Frontal cortex (tissue), 4 donors: ENCODE results near the gene NLRC5. TPM values are rescaled to one million over a fixed set of nuclear protein-coding genes. Genes with fewer than 3 reads are reported as not detected.
A peak's percentile ranks its signal among the peaks of the same experiment; 100 is the strongest.

ENCODE experiments used
- DNase-seq, 2 donors: peaks; one replicate each; pipeline ENCODE4 v3.0.0; 2012; ENCODE audit warnings: low spot score in 2 of 2
- FAIRE-seq: peaks from 2 replicates; lab custom pipeline; 2012; peaks lifted over from hg19 to GRCh38; lab: Jason Lieb, UNC
- total RNA-seq: library from RNA; depleted of rRNA; stranded (reverse); fragments of >200 nt; gene quantifications from one replicate; pipeline ENCODE4 v1.2.3, GENCODE V29; 2014
- donor health status: control.
- donor health status: control.
- donor health status: control.

Gene NLRC5
- total RNA-seq, 1 donor from 2014 or later, result 0.41 TPM

- FAIRE-seq (no peak), DNase-seq (no peak)
Observed at GRCh38 chr16:57111420-57111819, 122.1 kb downstream of the NLRC5 start.

- peak in 1 of 2 donors; percentile 43 for DNase-seq
- no peak for FAIRE-seq
Observed at GRCh38 chr16:57112403-57113041, 123.2 kb downstream of the NLRC5 start.

- FAIRE-seq, result no peak
- DNase-seq, result no peak
Observed at GRCh38 chr16:57113042-57113453, 123.7 kb downstream of the NLRC5 start.

GRCh38 chr16:57113664-57114063 lies 124.3 kb downstream of the NLRC5 start:
- DNase-seq (no peak), FAIRE-seq (no peak)

GRCh38 chr16:57115168-57115513 lies 125.8 kb downstream of the NLRC5 start:
- DNase-seq, result no peak
- FAIRE-seq, result no peak

- FAIRE-seq, result no peak
- DNase-seq, result peak; percentile 72 to 85
Observed at GRCh38 chr16:57115514-57116182, 126.3 kb downstream of the NLRC5 start.

- no peak for FAIRE-seq
- DNase-seq, result no peak
Observed at GRCh38 chr16:57118461-57119084, 129.2 kb downstream of the NLRC5 start.

GRCh38 chr16:57123216-57123973 lies 134.0 kb downstream of the NLRC5 start:
- no peak for DNase-seq
- FAIRE-seq, result no peak

GRCh38 chr16:57123974-57124674 lies 134.8 kb downstream of the NLRC5 start:
- FAIRE-seq (no peak), DNase-seq (no peak)

- FAIRE-seq (no peak), DNase-seq (no peak)
Observed at GRCh38 chr16:57125376-57125775, 136.0 kb downstream of the NLRC5 start.

GRCh38 chr16:57125969-57126368 lies 136.6 kb downstream of the NLRC5 start:
- FAIRE-seq (no peak), DNase-seq (no peak)

- no peak for DNase-seq
- no peak for FAIRE-seq
Observed at GRCh38 chr16:57126411-57126810, 137.1 kb downstream of the NLRC5 start.

GRCh38 chr16:57127037-57127763 lies 137.8 kb downstream of the NLRC5 start:
- no peak for FAIRE-seq
- DNase-seq, result no peak

- DNase-seq, result no peak
- FAIRE-seq, result no peak
Observed at GRCh38 chr16:57127836-57128235, 138.5 kb downstream of the NLRC5 start.

GRCh38 chr16:57128771-57129389 lies 139.5 kb downstream of the NLRC5 start:
- no peak for FAIRE-seq
- no peak for DNase-seq

- no peak for FAIRE-seq
- no peak for DNase-seq
Observed at GRCh38 chr16:57130950-57131321, 141.6 kb downstream of the NLRC5 start.

- DNase-seq (peak; percentile 52 to 70), FAIRE-seq (no peak)
Observed at GRCh38 chr16:57131351-57131970, 142.1 kb downstream of the NLRC5 start.

- DNase-seq (no peak), FAIRE-seq (no peak)
Observed at GRCh38 chr16:57132470-57132869, 143.1 kb downstream of the NLRC5 start.

- no peak for DNase-seq
- FAIRE-seq, result no peak
Observed at GRCh38 chr16:57133031-57133430, 143.7 kb downstream of the NLRC5 start.
